PC-3 (cell line): ENCODE measurements around the gene MC2R.

ENCODE experiments used
- EZH2 ChIP-seq: fragments of 300-600 bp; sonication (generic); IDR thresholded peaks from one replicate; pipeline ENCODE4 v1.6.1; 2017; ENCODE audit warnings: antibody characterized with exemption, mild to moderate bottlenecking, low read length; ENCODE audit not compliant: unreplicated experiment
- EZH2phosphoT487 ChIP-seq: fragments of 300-600 bp; sonication (generic); IDR thresholded peaks from 2 replicates; pipeline ENCODE4 v1.6.1; 2018; ENCODE audit warnings: mild to moderate bottlenecking, antibody characterized with exemption, low read length, borderline replicate concordance
- TF ChIP-seq, protein P1 (sequence below): fragments of 300-600 bp; sonication (generic); conservative IDR thresholded peaks from 2 replicates; pipeline ENCODE4 v1.5.1; 2017; ENCODE audit warnings: antibody characterized with exemption, low read depth, mild to moderate bottlenecking, low read length

DNA sequence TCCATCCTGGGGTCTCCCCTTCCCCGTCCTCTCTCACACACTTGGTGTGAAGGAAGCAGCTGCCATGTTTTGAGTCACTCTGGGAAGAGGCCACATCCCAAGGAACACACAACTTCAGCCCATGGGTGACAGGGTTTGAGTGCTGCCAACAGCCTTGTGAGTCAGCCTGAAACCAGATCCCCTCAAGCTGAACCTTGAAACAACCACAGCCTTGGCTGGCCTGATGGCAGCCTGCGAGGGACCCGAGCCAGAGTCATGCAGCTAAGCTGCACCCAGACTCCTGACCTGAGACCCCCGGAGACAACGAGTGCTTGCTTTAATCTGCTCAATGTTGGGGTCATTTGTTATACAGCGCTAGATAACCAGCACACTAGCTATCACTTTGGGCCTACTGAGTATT is 19.3 kb upstream of the MC2R start:
- TF ChIP-seq, protein P1, sequence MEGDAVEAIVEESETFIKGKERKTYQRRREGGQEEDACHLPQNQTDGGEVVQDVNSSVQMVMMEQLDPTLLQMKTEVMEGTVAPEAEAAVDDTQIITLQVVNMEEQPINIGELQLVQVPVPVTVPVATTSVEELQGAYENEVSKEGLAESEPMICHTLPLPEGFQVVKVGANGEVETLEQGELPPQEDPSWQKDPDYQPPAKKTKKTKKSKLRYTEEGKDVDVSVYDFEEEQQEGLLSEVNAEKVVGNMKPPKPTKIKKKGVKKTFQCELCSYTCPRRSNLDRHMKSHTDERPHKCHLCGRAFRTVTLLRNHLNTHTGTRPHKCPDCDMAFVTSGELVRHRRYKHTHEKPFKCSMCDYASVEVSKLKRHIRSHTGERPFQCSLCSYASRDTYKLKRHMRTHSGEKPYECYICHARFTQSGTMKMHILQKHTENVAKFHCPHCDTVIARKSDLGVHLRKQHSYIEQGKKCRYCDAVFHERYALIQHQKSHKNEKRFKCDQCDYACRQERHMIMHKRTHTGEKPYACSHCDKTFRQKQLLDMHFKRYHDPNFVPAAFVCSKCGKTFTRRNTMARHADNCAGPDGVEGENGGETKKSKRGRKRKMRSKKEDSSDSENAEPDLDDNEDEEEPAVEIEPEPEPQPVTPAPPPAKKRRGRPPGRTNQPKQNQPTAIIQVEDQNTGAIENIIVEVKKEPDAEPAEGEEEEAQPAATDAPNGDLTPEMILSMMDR, result no peak
- no peak for TF ChIP-seq EZH2
- TF ChIP-seq EZH2phosphoT487, result no peak
